ENCODE results near the gene CCSER1.

The CCSER1 gene

GRCh38 chr4:90543419-90544170 is 416.4 kb downstream of the CCSER1 start:
- no peak for DNase-seq (ENCODE audit: low read depth in 2 of 3, low spot score in 2 of 3)

GRCh38 chr4:90544532-90545045 is 417.4 kb downstream of the CCSER1 start:
- no peak for DNase-seq (ENCODE audit: low read depth in 2 of 3, low spot score in 2 of 3)

- DNase-seq (ENCODE audit: low read depth in 2 of 3, low spot score in 2 of 3): no peak
These were observed 418.2 kb downstream of the CCSER1 start for GRCh38 chr4:90545380-90545779.

GRCh38 chr4:90546114-90546513 is 418.9 kb downstream of the CCSER1 start:
- no peak for DNase-seq (ENCODE audit: low read depth in 2 of 3, low spot score in 2 of 3)

- DNase-seq (ENCODE audit: low read depth in 2 of 3, low spot score in 2 of 3): no peak
These were observed 443.4 kb downstream of the CCSER1 start for GRCh38 chr4:90570615-90571014.

- no peak for DNase-seq (ENCODE audit: low read depth in 2 of 3, low spot score in 2 of 3)
These were observed 445.8 kb downstream of the CCSER1 start for GRCh38 chr4:90572996-90573395.

GRCh38 chr4:90575371-90575770 is 448.2 kb downstream of the CCSER1 start:
- DNase-seq (ENCODE audit: low read depth in 2 of 3, low spot score in 2 of 3): no peak

- DNase-seq (ENCODE audit: low read depth in 2 of 3, low spot score in 2 of 3): no peak
These were observed 453.1 kb downstream of the CCSER1 start for GRCh38 chr4:90580326-90580725.

GRCh38 chr4:90582087-90582486 is 454.9 kb downstream of the CCSER1 start:
- DNase-seq (ENCODE audit: low read depth in 2 of 3, low spot score in 2 of 3): no peak

GRCh38 chr4:90584051-90584450 is 456.9 kb downstream of the CCSER1 start:
- no peak for DNase-seq (ENCODE audit: low read depth in 2 of 3, low spot score in 2 of 3)

- no peak for DNase-seq (ENCODE audit: low read depth in 2 of 3, low spot score in 2 of 3)
These were observed 458.8 kb downstream of the CCSER1 start for GRCh38 chr4:90585961-90586360.

GRCh38 chr4:90586799-90587198 is 459.6 kb downstream of the CCSER1 start:
- DNase-seq (ENCODE audit: low read depth in 2 of 3, low spot score in 2 of 3): no peak

GRCh38 chr4:90597927-90598326 is 470.7 kb downstream of the CCSER1 start:
- no peak for DNase-seq (ENCODE audit: low read depth in 2 of 3, low spot score in 2 of 3)

GRCh38 chr4:90598741-90599140 is 471.5 kb downstream of the CCSER1 start:
- DNase-seq (ENCODE audit: low read depth in 2 of 3, low spot score in 2 of 3): no peak

- DNase-seq (ENCODE audit: low read depth in 2 of 3, low spot score in 2 of 3): no peak
These were observed 475.5 kb downstream of the CCSER1 start for GRCh38 chr4:90602726-90603125.

GRCh38 chr4:90603540-90603939 is 476.3 kb downstream of the CCSER1 start:
- no peak for DNase-seq (ENCODE audit: low read depth in 2 of 3, low spot score in 2 of 3)

GRCh38 chr4:90606781-90607180 is 479.6 kb downstream of the CCSER1 start:
- no peak for DNase-seq (ENCODE audit: low read depth in 2 of 3, low spot score in 2 of 3)

GRCh38 chr4:90614371-90614770 is 487.2 kb downstream of the CCSER1 start:
- DNase-seq (ENCODE audit: low read depth in 2 of 3, low spot score in 2 of 3): no peak

- no peak for DNase-seq (ENCODE audit: low read depth in 2 of 3, low spot score in 2 of 3)
These were observed 493.9 kb downstream of the CCSER1 start for GRCh38 chr4:90621080-90621479.

- no peak for DNase-seq (ENCODE audit: low read depth in 2 of 3, low spot score in 2 of 3)
These were observed 497.6 kb downstream of the CCSER1 start for GRCh38 chr4:90624781-90625180.

GRCh38 chr4:90641861-90642599 is 514.8 kb downstream of the CCSER1 start:
- DNase-seq (ENCODE audit: low read depth in 2 of 3, low spot score in 2 of 3): no peak

- DNase-seq (ENCODE audit: low read depth in 2 of 3, low spot score in 2 of 3): no peak
These were observed 516.0 kb downstream of the CCSER1 start for GRCh38 chr4:90643156-90643555.
